Fibroblast of skin of left quadriceps (primary cell): ENCODE data around the gene TESPA1.
"Not testable (repeated sequence)": the region's sequence is repeated elsewhere in the genome, so short reads cannot be mapped to it uniquely, and the experiment has no call there.

Experiments
- DNase-seq, 2 experiments: peaks; one replicate each; pipeline ENCODE4 v3.0.0-alpha.2; 2013; ENCODE audit warnings: low read depth in 2 of 2

The TESPA1 gene

GRCh38 chr12:54984658-54985376, at the start of gene TESPA1:
TSS of gene TESPA1 (minus strand) at chr12:54984762. CDS start at chr12:54974562, 10,200 bp downstream.
- DNase-seq, result no peak

- no peak for DNase-seq
Observed at GRCh38 chr12:55034218-55034617, 49.7 kb upstream of the TESPA1 start.

GRCh38 chr12:55025508-55025907, 40.9 kb upstream of the TESPA1 start:
- no peak for DNase-seq

GRCh38 chr12:55024575-55024974, 40.0 kb upstream of the TESPA1 start:
- no peak for DNase-seq

GRCh38 chr12:55019784-55020183, 35.2 kb upstream of the TESPA1 start, which contains the start of gene NEUROD4:
TSS of gene NEUROD4 (plus strand) at chr12:55019974. CDS start at chr12:55026440, 6,466 bp downstream.
- DNase-seq, result peak; percentile 4

GRCh38 chr12:55017416-55017925, 32.9 kb upstream of the TESPA1 start:
- no peak for DNase-seq

- no peak for DNase-seq
Observed at GRCh38 chr12:55008944-55009585, 24.5 kb upstream of the TESPA1 start.

GRCh38 chr12:55002355-55002754, 17.8 kb upstream of the TESPA1 start:
- no peak for DNase-seq

GRCh38 chr12:55001198-55001868, 16.8 kb upstream of the TESPA1 start:
- no peak for DNase-seq

- DNase-seq, result no peak
Observed at GRCh38 chr12:54998958-54999510, 14.5 kb upstream of the TESPA1 start.

- no peak for DNase-seq
Observed at GRCh38 chr12:54997929-54998522, 13.5 kb upstream of the TESPA1 start.

GRCh38 chr12:54996205-54996604, 11.6 kb upstream of the TESPA1 start:
- DNase-seq, result no peak

GRCh38 chr12:54993181-54993835, 8.7 kb upstream of the TESPA1 start:
- DNase-seq, result peak; percentile 26 to 33

GRCh38 chr12:54991991-54992375, 7.4 kb upstream of the TESPA1 start:
- no peak for DNase-seq

- no peak for DNase-seq
Observed at GRCh38 chr12:54991161-54991990, 6.8 kb upstream of the TESPA1 start.

- no peak for DNase-seq
Observed at GRCh38 chr12:54989829-54990228, 5.3 kb upstream of the TESPA1 start.

GRCh38 chr12:54988402-54989054, 4.0 kb upstream of the TESPA1 start:
- DNase-seq, result no peak

GRCh38 chr12:54987611-54988231, 3.2 kb upstream of the TESPA1 start:
- no peak for DNase-seq

- not testable (repeated sequence) for DNase-seq
Observed at GRCh38 chr12:54986773-54987172, 2.2 kb upstream of the TESPA1 start.
